Upper lobe of left lung (tissue), 4 donors: ENCODE measurements around the gene OR5AU1.

Experiments
- EP300 ChIP-seq, 4 donors: sonication (generic); formaldehyde crosslinking; IDR thresholded peaks; one replicate each; pipeline ENCODE4 v1.5.1; 2017; ENCODE audit warnings: antibody characterized with exemption in 4 of 4, control low read depth in 2 of 4
- POLR2A ChIP-seq, 4 donors: fragments of 450-650 bp; IDR thresholded peaks; one replicate each; pipeline ENCODE4 v1.5.1; 2016 to 2017; ENCODE audit warnings: antibody characterized with exemption in 4 of 4, mild to moderate bottlenecking in 2 of 4
- TF ChIP-seq, protein P1 (sequence below), 6 experiments: fragments of 450-650 bp in 4 of 6; fragments of 200-600 bp in 2 of 6; sonication (generic) in 2 of 6; IDR thresholded peaks; one replicate each; pipeline ENCODE4 v1.5.1; 2016 to 2019; ENCODE audit warnings: antibody characterized with exemption in 6 of 6

DNA sequence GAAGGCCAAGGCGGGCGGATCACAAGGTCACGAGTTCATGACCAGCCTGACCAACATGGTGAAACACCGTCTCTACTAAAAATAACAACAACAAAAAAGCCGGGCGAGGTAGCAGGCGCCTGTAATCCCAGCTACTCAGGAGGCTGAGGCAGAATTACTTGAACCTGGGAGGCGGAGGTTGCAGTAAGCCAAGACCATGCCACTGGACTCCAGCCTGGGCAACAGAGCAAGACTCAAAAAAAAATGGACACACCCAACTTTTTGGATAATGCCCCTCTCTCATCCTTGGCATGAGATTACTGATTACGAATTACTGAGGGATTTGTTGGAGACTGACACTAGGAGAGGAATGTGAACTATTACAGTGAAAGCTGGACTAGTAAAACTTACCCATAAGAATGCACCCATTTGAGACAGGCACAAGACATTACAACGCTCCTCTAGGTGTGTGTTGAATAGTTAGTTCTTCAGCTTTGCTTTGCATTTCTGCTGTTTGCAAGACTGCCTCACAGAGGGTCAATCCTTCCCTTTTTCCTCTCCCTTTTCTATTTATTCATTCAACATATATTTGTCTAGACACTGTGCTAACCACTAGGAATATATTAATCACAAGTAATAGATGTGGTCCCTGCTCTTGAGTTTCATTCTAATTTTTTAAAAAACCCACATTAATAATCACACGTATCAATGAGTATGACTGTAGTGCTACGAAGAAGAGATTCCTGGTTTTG lies 46.0 kb upstream of the OR5AU1 start:
- TF ChIP-seq, protein P1, sequence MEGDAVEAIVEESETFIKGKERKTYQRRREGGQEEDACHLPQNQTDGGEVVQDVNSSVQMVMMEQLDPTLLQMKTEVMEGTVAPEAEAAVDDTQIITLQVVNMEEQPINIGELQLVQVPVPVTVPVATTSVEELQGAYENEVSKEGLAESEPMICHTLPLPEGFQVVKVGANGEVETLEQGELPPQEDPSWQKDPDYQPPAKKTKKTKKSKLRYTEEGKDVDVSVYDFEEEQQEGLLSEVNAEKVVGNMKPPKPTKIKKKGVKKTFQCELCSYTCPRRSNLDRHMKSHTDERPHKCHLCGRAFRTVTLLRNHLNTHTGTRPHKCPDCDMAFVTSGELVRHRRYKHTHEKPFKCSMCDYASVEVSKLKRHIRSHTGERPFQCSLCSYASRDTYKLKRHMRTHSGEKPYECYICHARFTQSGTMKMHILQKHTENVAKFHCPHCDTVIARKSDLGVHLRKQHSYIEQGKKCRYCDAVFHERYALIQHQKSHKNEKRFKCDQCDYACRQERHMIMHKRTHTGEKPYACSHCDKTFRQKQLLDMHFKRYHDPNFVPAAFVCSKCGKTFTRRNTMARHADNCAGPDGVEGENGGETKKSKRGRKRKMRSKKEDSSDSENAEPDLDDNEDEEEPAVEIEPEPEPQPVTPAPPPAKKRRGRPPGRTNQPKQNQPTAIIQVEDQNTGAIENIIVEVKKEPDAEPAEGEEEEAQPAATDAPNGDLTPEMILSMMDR (IDR thresholded peaks at IDR 0.05), result no peak
- TF ChIP-seq POLR2A (IDR thresholded peaks at IDR 0.05) (no peak), EP300 (IDR thresholded peaks at IDR 0.05) (no peak)
